Stimulated activated CD4-positive, alpha-beta T cell treated with anti-CD3 and anti-CD28 coated beads, TNF-alpha, amount 100 ng/mL, for 4 hours (primary cell): Measurements from ENCODE around the gene PRKAR1A.
"Not testable (repeated sequence)": the region's sequence is repeated elsewhere in the genome, so short reads cannot be mapped to it uniquely, and the experiment has no call there.

Source experiments
- DNase-seq, 3 experiments: peaks; one replicate each; pipeline ENCODE4 v3.0.0-alpha.2; 2020; ENCODE audit warnings: low read depth in 3 of 3

The PRKAR1A gene

GRCh38 chr17:68579194-68579927, 67.1 kb downstream of the PRKAR1A start:
- DNase-seq = no peak

DNA sequence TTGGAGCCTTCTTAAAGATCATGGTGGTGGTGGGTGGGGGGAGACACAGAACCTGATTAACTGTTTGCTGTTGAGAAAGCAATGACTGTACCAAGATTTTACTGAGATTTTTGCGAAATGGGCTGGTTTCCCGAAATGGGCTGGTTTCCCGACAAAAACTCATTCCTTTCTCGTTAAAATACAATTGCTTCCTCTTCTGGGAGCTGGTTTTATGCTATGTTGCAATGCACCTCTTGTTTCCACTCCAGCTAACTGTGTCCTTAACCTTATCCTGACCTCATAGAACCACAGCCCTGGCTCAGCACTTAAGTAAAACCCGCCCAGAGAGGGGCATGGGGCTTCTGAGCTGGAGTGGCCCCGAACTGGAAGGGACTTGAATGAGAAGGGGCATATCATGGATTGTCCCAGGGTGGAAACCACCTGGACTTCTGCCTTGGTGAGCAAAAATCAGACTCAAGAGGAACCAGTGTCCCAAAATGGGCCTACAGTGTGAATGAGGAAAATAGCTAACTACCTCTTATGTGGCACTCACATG, 68.1 kb downstream of the PRKAR1A start:
- DNase-seq = no peak

GRCh38 chr17:68581863-68582645, 69.8 kb downstream of the PRKAR1A start:
- DNase-seq = no peak

DNA sequence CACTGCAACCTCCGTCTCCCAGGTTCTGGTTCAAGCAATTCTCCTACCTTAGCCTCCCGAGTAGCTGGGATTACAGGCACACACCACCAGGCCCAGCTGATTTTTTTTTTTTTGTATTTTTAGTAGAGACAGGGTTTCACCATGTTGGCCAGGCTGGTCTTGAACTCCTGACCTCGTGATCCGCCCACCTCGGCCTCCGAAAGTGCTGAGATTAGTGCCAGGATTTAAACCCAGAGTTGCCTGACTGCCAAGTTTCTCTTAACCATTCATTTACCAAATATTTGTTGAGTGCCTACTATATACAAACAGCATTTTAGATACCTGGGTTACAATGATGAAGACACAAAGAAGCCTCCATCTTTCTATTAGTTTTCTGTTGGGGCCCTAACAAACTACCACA, 70.6 kb downstream of the PRKAR1A start:
- DNase-seq = not testable (repeated sequence)

DNA sequence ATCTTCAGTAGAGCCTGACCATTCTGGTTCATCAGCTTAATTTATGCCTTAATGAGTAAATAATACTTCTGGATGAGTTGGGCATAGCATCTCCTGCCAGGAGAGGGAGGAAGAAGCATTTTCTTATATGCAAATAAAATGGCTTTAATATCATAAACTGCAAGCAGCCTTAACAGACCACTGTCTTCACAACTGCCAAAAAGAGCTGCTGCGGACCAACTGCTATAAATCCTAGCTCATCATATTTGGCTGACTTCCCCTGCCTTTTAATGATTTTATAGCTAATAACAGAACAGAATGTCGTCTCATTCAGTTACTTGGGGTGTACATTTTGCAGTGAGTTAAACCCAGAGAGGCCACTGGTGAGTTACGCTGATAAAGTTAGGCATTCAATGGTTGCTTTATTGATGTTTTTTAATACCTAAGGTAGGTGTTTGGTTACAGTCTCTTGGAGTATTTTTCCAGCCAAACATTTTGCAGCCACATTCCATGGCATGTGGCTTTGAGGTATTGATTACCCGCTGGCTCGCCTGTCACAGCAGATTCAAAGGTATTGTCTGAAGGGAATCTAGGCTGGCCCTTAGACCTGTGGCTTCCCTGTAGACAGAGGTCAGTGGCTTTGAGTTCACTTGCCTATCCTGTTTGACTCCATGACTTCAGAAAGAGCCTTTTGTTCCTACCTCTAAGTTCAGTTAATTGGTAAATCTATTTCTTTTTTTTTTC, 72.5 kb downstream of the PRKAR1A start:
- DNase-seq = no peak

- DNase-seq = no peak
Measured at GRCh38 chr17:68585643-68586042, 73.4 kb downstream of the PRKAR1A start.

- DNase-seq = no peak
Measured at GRCh38 chr17:68587026-68587425, 74.8 kb downstream of the PRKAR1A start.

GRCh38 chr17:68587847-68588246, 75.6 kb downstream of the PRKAR1A start:
- no peak for DNase-seq

DNA sequence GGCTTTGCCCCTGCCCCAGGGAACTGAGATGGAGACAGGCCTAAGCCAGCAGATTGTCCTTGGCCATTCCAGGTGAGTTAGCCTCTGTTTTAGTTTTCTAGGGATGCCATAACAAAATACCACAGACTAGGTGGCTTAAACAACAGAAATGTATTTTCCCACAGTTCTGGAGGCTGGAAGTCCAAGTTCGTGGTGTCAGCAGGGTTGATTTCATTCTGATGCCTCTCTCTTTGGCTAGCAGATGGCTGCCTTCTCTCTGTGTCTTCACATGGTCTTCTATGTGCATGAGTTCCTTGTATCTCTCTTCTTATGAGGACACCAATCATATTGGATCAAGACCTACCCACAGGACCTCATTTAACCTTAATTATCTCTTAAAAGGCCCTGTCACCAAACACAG, 76.1 kb downstream of the PRKAR1A start:
- DNase-seq = no peak

DNA sequence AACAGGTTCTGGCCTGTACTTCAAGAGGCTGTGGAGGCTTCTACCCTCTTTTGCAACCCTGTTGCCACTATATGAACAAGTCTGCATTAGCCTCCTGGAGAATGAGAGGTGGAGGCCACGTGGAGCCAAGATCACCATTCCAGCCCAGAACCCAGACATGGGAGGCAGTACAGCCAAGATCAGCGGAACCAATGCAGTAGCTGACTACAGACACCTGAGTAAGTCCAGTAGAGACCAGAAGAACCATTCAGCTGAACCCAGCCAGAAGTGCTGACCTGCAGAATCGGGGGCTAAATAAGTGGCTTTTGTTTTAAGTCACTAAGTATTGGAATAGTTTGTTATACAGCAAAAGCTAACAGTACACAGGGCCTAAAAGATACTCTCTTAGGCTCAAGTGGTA, 76.9 kb downstream of the PRKAR1A start:
- DNase-seq = no peak

DNA sequence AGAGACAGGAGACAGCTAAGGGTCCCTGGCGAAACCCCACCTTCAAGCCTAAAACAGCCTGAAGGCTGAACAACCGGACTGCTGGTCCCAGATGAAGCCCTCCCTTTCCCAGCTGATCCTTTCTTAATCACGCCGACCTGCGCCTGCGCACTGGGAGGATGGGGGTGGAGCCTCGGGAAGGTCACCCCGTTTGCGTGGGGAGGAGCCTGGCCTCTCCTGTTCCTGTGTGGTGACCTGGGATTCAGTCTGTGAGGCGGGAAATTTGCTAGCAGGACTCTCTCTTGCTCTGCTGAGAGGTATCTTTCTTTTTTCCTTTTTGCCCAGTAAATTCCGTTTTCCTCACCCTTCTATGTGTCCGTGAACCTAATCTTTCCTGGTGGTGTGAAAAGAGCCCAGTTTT, 79.4 kb downstream of the PRKAR1A start:
- DNase-seq = no peak

DNA sequence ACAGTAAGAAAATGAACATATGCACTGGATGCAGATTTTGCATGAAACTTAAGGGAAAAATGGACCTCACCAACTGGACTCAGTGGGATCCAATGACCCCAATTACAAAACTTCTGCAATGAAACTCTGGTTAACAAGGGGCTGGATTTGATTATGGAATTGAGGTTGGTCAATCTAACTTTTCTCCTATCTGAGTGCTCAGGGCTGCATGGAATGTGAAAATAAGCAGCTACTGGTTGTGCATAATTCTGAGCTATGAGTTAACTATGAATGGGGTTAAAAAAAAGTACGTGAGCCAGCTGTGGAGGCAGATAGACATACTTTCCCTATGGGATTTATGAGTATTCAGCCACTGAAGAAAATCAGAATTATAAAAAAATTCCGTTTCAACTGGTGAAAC, 79.8 kb downstream of the PRKAR1A start:
- DNase-seq = no peak

DNA sequence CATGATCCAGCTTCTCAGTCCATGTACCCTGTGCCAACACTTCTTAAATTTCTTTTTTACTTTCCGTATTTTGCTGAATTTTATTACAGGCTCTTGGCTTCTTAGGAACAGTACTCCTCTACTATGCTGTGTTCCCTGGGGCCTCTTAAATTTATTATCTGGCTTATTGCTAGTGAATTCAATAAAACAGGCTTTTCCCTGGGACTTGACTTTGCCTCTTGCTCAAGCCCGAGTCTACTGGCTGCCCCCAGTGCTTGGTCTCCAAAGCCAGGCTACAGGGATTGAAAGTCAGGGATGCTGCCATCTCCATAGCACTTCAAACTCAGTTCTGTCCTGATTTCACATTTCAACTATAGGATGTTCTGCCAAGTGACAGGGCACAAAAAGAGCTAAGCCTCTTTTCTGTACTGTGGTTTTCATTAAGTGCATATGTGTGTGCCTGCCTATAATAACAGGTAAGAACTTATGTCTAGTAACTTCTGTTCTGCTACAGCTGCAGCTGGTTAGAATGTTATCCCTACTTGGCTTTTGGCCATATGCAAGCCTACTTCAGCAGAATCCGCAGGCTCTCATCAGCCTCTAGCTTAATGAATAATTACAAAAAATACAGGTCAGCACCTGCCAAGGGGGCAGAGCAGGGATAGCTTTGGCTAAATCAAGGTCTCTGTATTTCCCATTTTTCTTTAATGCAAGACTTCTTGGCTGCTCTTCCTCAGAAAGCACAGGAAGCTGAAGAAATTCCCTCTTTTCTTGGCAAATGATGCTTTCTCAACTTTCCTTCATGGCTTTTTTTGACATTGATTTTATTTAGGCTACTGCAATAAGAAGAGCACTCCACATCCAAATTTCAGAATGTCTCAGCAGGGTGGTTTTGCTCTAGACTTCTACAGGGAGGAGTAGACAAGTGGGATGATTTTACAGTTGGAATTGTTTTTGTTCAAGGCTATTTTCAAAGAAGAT, 80.7 kb downstream of the PRKAR1A start:
- DNase-seq = no peak

GRCh38 chr17:68594552-68594951, 82.3 kb downstream of the PRKAR1A start:
- DNase-seq = no peak

- no peak for DNase-seq
Measured at GRCh38 chr17:68595496-68595895, 83.3 kb downstream of the PRKAR1A start.

- DNase-seq = no peak
Measured at GRCh38 chr17:68595986-68596385, 83.8 kb downstream of the PRKAR1A start.

- no peak for DNase-seq
Measured at GRCh38 chr17:68596411-68596945, 84.2 kb downstream of the PRKAR1A start.

DNA sequence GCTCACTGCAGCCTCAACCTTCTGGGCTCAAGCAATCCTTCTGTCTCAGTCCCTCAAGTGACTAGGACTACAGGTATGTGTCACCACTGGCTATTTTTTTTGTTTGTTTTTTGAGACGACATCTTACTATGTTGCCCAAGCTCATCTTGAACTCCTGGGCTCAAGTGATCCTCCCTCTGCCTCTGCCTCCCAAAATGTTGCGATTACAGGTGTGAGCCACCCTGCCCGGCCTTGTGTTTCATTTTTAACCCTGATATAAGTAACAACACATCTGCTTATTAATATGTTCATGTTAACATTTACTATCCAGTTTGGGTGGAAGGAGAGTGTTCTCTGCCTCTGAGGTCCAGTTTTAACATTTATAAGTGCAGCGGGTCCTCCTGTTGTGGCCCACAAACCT, 85.8 kb downstream of the PRKAR1A start:
- no peak for DNase-seq

- no peak for DNase-seq
Measured at GRCh38 chr17:68598545-68598961, 86.3 kb downstream of the PRKAR1A start.

GRCh38 chr17:68599091-68599490, 86.9 kb downstream of the PRKAR1A start:
- DNase-seq = no peak

DNA sequence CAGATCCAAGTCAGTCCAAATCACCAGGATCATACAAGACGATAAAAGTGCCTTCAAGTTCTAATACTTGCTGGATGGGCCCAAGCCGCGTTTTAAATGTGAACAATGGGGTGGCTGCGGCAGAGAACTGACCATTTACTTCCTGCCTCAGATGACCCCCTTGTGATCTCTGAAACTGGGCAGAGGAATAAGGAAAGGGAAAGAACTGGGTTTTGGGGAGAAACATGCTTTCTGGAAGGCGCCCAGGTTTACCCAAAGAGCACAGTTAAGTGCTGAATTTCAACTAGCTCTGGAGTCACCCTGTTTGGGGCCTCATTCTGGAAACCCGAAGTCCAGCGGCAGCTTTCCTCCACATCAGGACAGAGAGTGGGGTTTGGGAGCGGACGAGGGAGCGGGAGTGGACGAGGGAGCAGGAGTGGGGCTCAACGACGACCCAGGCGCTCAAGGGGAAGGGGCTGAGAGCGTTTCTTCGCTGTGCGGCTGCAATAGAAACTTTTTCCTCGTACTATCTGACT, 87.4 kb downstream of the PRKAR1A start:
- DNase-seq = no peak
